Retinal pigment epithelial cell (primary cell): ENCODE data around the gene UBASH3A.

Experiments used
- DNase-seq: peaks from one replicate; pipeline ENCODE4 v3.0.0-alpha.2; 2010; ENCODE audit warnings: low read depth
- H3K4me3 ChIP-seq: 2 replicates; pipeline ENCODE4 v1.5.1; 2011; ENCODE audit warnings: mild to moderate bottlenecking, low read length, control low read depth, moderate library complexity
- TF ChIP-seq, protein P1 (sequence below): conservative IDR thresholded peaks from 2 replicates; pipeline ENCODE4 v1.5.1; 2011; ENCODE audit warnings: low read depth, low read length, control low read depth, inconsistent platforms

Gene UBASH3A, protein sequence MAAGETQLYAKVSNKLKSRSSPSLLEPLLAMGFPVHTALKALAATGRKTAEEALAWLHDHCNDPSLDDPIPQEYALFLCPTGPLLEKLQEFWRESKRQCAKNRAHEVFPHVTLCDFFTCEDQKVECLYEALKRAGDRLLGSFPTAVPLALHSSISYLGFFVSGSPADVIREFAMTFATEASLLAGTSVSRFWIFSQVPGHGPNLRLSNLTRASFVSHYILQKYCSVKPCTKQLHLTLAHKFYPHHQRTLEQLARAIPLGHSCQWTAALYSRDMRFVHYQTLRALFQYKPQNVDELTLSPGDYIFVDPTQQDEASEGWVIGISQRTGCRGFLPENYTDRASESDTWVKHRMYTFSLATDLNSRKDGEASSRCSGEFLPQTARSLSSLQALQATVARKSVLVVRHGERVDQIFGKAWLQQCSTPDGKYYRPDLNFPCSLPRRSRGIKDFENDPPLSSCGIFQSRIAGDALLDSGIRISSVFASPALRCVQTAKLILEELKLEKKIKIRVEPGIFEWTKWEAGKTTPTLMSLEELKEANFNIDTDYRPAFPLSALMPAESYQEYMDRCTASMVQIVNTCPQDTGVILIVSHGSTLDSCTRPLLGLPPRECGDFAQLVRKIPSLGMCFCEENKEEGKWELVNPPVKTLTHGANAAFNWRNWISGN

GRCh38 chr21:42403611-42404231 is at the start of gene UBASH3A:
Gene UBASH3A, plus strand, starts transcription at chr21:42403902. Its CDS starts 44 bp downstream, at chr21:42403946.
- DNase-seq = no peak
- H3K4me3 ChIP-seq = no peak within 1 kb of the TSS
- TF ChIP-seq, protein P1, sequence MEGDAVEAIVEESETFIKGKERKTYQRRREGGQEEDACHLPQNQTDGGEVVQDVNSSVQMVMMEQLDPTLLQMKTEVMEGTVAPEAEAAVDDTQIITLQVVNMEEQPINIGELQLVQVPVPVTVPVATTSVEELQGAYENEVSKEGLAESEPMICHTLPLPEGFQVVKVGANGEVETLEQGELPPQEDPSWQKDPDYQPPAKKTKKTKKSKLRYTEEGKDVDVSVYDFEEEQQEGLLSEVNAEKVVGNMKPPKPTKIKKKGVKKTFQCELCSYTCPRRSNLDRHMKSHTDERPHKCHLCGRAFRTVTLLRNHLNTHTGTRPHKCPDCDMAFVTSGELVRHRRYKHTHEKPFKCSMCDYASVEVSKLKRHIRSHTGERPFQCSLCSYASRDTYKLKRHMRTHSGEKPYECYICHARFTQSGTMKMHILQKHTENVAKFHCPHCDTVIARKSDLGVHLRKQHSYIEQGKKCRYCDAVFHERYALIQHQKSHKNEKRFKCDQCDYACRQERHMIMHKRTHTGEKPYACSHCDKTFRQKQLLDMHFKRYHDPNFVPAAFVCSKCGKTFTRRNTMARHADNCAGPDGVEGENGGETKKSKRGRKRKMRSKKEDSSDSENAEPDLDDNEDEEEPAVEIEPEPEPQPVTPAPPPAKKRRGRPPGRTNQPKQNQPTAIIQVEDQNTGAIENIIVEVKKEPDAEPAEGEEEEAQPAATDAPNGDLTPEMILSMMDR = no peak

DNA sequence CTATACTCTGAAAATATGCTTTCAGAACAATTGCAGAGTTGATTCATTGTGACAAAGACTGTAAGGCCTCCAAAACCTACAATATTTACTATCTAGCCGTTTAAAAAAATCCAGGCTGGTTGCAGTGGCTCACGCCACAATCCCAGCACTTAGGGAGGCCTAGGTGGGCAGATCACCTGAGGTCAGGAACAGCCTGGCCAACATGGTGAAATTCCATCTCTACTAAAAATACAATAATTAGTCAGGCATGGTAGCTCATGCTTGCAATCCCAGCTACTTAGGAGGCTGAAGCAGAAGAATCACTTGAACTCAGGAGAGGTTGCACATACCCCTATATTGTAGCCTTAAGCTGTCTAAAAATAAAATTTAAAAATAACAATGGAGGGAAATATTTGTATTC is 47.7 kb upstream of the UBASH3A start:
- no peak overlapping the region for H3K4me3 ChIP-seq
- TF ChIP-seq, protein P1 = no peak
- DNase-seq = no peak

- H3K4me3 ChIP-seq = no peak overlapping the region
- TF ChIP-seq, protein P1 = no peak
- DNase-seq = no peak
Measured at GRCh38 chr21:42356650-42357049, 47.1 kb upstream of the UBASH3A start.

- H3K4me3 ChIP-seq = no peak overlapping the region
- DNase-seq = no peak
- TF ChIP-seq, protein P1 = no peak
Measured at GRCh38 chr21:42357307-42357706, 46.4 kb upstream of the UBASH3A start.

DNA sequence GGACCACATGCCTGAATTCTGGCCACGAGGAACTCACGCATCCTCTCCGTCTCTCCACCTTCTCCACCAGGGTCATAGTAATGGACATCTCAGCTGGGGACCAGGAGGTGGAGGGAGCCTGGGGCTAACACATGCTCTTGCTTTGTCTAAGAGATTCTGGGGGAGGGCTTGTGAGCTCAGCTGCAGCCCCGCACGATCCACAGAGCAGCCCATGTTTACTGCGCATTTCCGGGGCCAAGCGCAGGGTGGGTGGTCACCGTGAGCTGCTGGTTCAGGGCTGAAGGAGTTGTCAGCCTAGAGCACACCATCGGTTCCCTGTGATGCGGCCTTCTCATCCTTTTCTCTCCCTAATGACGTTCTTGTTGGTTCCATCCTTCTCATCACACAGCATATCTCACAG is 45.4 kb upstream of the UBASH3A start:
- no peak for DNase-seq
- no peak overlapping the region for H3K4me3 ChIP-seq
- TF ChIP-seq, protein P1 = no peak

- TF ChIP-seq, protein P1 = no peak
- no peak overlapping the region for H3K4me3 ChIP-seq
- no peak for DNase-seq
Measured at GRCh38 chr21:42358937-42359336, 44.8 kb upstream of the UBASH3A start.
